ENCODE results near the gene MRPL52. TPM values are rescaled to one million over a fixed set of nuclear protein-coding genes. Genes with fewer than 3 reads are reported as not detected.

MRPL52 gene
- polyA plus RNA-seq, 3 donors: 32.3 to 164 (median 130) TPM

DNA sequence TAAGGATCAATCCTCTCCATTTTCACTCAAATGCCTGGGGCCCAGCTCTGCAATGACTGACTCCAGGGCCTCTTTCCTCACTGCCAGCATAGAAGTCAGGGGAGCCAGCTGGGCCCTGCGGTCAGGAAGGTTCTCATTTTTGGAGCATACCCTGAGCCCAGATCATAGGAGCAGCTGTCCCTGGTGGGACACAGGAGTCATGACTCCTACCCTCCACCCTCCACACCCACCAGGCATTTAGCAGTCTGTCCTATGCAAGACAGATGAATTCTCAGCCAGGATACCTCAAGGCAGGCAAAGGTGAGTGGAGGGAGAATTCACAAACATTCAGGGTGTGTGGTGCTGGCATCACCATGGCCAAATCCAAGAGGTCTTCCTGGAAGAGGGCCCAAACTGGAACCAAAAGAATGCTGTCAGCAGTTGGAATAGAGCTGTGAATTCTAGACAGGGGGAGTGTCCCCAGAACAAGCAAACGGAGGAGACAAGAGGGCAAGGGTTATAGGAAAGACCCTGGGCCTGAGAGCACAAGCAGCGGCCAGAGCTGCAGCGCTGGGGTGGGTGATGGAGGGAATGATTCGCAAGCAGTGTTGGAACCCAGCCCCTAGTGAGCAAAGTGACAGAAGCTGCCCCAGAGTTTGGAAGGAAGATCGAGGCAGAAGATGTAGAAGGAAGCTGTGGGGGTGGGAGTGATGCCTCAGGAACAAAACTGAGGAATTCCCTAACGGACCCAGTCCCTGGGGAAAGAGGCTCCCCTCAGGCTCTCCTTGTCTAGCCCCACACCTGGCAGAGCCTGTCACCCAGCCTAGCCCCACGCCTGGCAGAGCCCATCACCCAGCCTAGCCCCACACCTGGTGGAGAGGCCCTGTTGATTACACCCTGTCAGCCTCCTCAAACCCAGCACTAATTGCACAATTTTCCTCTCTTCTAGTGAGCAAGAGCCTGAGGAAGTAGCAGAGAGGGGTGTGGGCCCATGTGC, 48.9 kb downstream of the MRPL52 start:
- Mint-ChIP-seq H3K27ac (peak overlapping the region in 6 of 7 donors; percentile 6 to 81 (median 53)), H3K4me1 (peaks cover 26% of the 10 kb centered on the region), H3K9me3 (peaks cover 0 to 4% (median 0%) of the 10 kb centered on the region in 7 donors), H3K36me3 (peaks cover 55 to 60% of the 10 kb centered on the region in 2 donors), H3K27me3 (ENCODE audit: low read depth in 3 of 3) (peaks cover 10 to 16% (median 13%) of the 10 kb centered on the region in 3 donors), H3K4me3 (no peak overlapping the region)
- Histone ChIP-seq H3K9me3 (replicated peaks in 1 of 2; ENCODE audit: control insufficient read depth in 1 of 2, insufficient read depth in 1 of 2, low read length in 2 of 2) (no peaks in the 10 kb centered on the region), H3K9ac (ENCODE audit: insufficient read depth, low read length, poor library complexity, severe bottlenecking) (no peak overlapping the region), H3K4me2 (replicated peaks; ENCODE audit: extremely low read depth, low read length, poor library complexity, severe bottlenecking) (no peak overlapping the region), H3K4me3 (replicated peaks in 1 of 3; ENCODE audit: low read depth in 2 of 3, low read length in 3 of 3) (no peak overlapping the region), H2AFZ (ENCODE audit: insufficient read depth, low read depth, low read length, poor library complexity, severe bottlenecking) (no peak overlapping the region), H3K27me3 (ENCODE audit: control insufficient read depth in 2 of 2, insufficient read depth in 2 of 2, low read length in 2 of 2) (peaks cover 0 to 10% of the 10 kb centered on the region in 2 donors), H4K20me1 (ENCODE audit: insufficient read depth, low read length) (peaks cover 33% of the 10 kb centered on the region), H3K27ac (ENCODE audit: low read depth in 1 of 2, low read length in 2 of 2) (no peak overlapping the region), H3K36me3 (replicated peaks in 1 of 2; ENCODE audit: control insufficient read depth in 1 of 2, insufficient read depth in 2 of 2, low read length in 2 of 2) (peaks cover 54 to 61% of the 10 kb centered on the region in 2 donors), H3K4me1 (ENCODE audit: control insufficient read depth in 1 of 2, insufficient read depth in 2 of 2, low read length in 2 of 2) (peaks cover 0 to 6% of the 10 kb centered on the region in 2 donors), H3K79me2 (ENCODE audit: insufficient read depth, low read length) (peaks cover 5% of the 10 kb centered on the region)
- DNase-seq: no peak
- no peak for TF ChIP-seq CTCF (IDR thresholded peaks at IDR 0.05)
- 82% methylated on average over 5 of the region's 8 CpGs for WGBS (ENCODE audit: insufficient coverage)
- intact Hi-C loops (cut with micrococcal nuclease): no loop called here

GRCh38 chr14:22882064-22882463, 52.4 kb downstream of the MRPL52 start:
- peaks cover 9 to 17% of the 10 kb centered on the region in 2 donors for H3K4me1 ChIP-seq (ENCODE audit: control insufficient read depth in 1 of 2, insufficient read depth in 2 of 2, low read length in 2 of 2)
- peaks cover under 1% of the 10 kb centered on the region for H4K20me1 ChIP-seq (ENCODE audit: insufficient read depth, low read length)
- H3K4me2 ChIP-seq (replicated peaks; ENCODE audit: extremely low read depth, low read length, poor library complexity, severe bottlenecking): no peak overlapping the region
- peak overlapping the region in 1 of 2 donors; percentile 61 for H3K4me3 Mint-ChIP-seq
- H3K9ac ChIP-seq (ENCODE audit: insufficient read depth, low read length, poor library complexity, severe bottlenecking): no peak overlapping the region
- peaks cover 37% of the 10 kb centered on the region for H3K4me1 Mint-ChIP-seq
- peaks cover 0 to 28% of the 10 kb centered on the region in 2 donors for H3K27me3 ChIP-seq (ENCODE audit: control insufficient read depth in 2 of 2, insufficient read depth in 2 of 2, low read length in 2 of 2)
- H3K9me3 Mint-ChIP-seq: peaks cover 0 to 8% (median under 1%) of the 10 kb centered on the region in 7 donors
- H3K9me3 ChIP-seq (replicated peaks in 1 of 2; ENCODE audit: control insufficient read depth in 1 of 2, insufficient read depth in 1 of 2, low read length in 2 of 2): no peaks in the 10 kb centered on the region
- DNase-seq: no peak
- peaks cover 23 to 25% of the 10 kb centered on the region in 2 donors for H3K36me3 ChIP-seq (replicated peaks in 1 of 2; ENCODE audit: control insufficient read depth in 1 of 2, insufficient read depth in 2 of 2, low read length in 2 of 2)
- H3K27me3 Mint-ChIP-seq (ENCODE audit: low read depth in 3 of 3): peaks cover 27 to 42% (median 31%) of the 10 kb centered on the region in 3 donors
- no peak overlapping the region for H3K27ac ChIP-seq (ENCODE audit: low read depth in 1 of 2, low read length in 2 of 2)
- H3K27ac Mint-ChIP-seq: no peak overlapping the region
- intact Hi-C loops (cut with micrococcal nuclease): no loop called here
- H3K4me3 ChIP-seq (replicated peaks in 1 of 3; ENCODE audit: low read depth in 2 of 3, low read length in 3 of 3): no peak overlapping the region
- no peak for TF ChIP-seq CTCF (IDR thresholded peaks at IDR 0.05)
- no peaks in the 10 kb centered on the region for H3K79me2 ChIP-seq (ENCODE audit: insufficient read depth, low read length)
- H2AFZ ChIP-seq (ENCODE audit: insufficient read depth, low read depth, low read length, poor library complexity, severe bottlenecking): no peak overlapping the region
- peaks cover 24 to 29% of the 10 kb centered on the region in 2 donors for H3K36me3 Mint-ChIP-seq
- 48% methylated on average over 3 of the region's 7 CpGs for WGBS (ENCODE audit: insufficient coverage)

All from CD14-positive monocyte (primary cell).